Hepatocyte (in vitro differentiated cells): ENCODE measurements around the gene C6orf47.

Experiments used
- EZH2 ChIP-seq: fragments of 200-600 bp; sonication (generic); IDR thresholded peaks from 2 replicates; pipeline ENCODE4 v1.6.1; 2016; ENCODE audit warnings: antibody characterized with exemption, mild to moderate bottlenecking, borderline replicate concordance
- EZH2phosphoT487 ChIP-seq: fragments of 200-600 bp; sonication (generic); IDR thresholded peaks from one replicate; pipeline ENCODE4 v1.6.1; 2018; ENCODE audit warnings: antibody characterized with exemption, mild to moderate bottlenecking, low read depth, moderate library complexity; ENCODE audit not compliant: unreplicated experiment, severe bottlenecking
- TF ChIP-seq, protein P1 (sequence below): fragments of 200-600 bp; sonication (generic); IDR thresholded peaks from 2 replicates; pipeline ENCODE4 v1.5.1; 2016; ENCODE audit warnings: antibody characterized with exemption, mild to moderate bottlenecking; ENCODE audit not compliant: poor library complexity

DNA sequence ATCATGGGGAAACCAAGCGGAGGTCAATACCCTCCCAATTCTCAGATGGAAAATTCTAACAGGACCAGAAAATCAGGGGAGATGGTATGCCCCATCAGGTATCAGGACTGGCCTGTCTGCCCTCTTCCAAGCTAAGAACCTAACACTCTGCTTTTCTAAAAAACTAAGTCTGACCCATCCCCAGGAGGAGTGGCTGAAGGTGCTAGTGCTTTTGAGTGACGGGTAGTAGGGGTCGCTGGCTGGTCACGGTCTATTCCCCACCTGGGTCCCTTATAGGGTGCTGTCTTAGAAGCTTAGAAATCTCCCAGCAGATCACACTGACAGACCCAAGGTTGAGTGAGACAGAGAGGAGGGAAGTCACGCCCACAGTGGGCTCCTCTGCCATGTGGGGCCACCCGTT lies 33.0 kb upstream of the C6orf47 start:
- TF ChIP-seq, protein P1, sequence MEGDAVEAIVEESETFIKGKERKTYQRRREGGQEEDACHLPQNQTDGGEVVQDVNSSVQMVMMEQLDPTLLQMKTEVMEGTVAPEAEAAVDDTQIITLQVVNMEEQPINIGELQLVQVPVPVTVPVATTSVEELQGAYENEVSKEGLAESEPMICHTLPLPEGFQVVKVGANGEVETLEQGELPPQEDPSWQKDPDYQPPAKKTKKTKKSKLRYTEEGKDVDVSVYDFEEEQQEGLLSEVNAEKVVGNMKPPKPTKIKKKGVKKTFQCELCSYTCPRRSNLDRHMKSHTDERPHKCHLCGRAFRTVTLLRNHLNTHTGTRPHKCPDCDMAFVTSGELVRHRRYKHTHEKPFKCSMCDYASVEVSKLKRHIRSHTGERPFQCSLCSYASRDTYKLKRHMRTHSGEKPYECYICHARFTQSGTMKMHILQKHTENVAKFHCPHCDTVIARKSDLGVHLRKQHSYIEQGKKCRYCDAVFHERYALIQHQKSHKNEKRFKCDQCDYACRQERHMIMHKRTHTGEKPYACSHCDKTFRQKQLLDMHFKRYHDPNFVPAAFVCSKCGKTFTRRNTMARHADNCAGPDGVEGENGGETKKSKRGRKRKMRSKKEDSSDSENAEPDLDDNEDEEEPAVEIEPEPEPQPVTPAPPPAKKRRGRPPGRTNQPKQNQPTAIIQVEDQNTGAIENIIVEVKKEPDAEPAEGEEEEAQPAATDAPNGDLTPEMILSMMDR: no peak
- TF ChIP-seq EZH2: no peak
- TF ChIP-seq EZH2phosphoT487: no peak
